SU-DHL-6 (cell line): Measurements from ENCODE around the gene ANXA4.

ENCODE experiments used
- H2AFZ ChIP-seq: fragments of 200-600 bp; sonication (generic); 2 replicates; pipeline ENCODE4 v1.6.1; 2014; ENCODE audit warnings: low read depth, mild to moderate bottlenecking, moderate library complexity, mixed read lengths, antibody characterized with exemption, low read length; ENCODE audit not compliant: severe bottlenecking
- H3F3A ChIP-seq: fragments of 200-600 bp; shearing (Covaris generic); 2 replicates; pipeline ENCODE4 v1.6.0; 2016; ENCODE audit warnings: antibody characterized with exemption, mild to moderate bottlenecking; ENCODE audit not compliant: insufficient read depth
- H3K27ac ChIP-seq: fragments of 200-600 bp; sonication (generic); 2 replicates; pipeline ENCODE4 v1.5.1; 2016; ENCODE audit warnings: low read depth, mild to moderate bottlenecking, low read length, moderate library complexity, mixed read lengths
- H3K27me3 ChIP-seq: fragments of 200-600 bp; sonication (generic), shearing (Covaris generic); 2 replicates; pipeline ENCODE4 v1.6.0; 2014; ENCODE audit warnings: mild to moderate bottlenecking, low read length
- H3K36me3 ChIP-seq: fragments of 200-600 bp; sonication (generic); 2 replicates; pipeline ENCODE4 v1.6.1; 2014; ENCODE audit warnings: mild to moderate bottlenecking, low read length, mixed read lengths
- H3K4me2 ChIP-seq: fragments of 300-600, 200-600 bp; shearing (Covaris generic), sonication (generic); 2 replicates; pipeline ENCODE4 v1.6.0; 2014; ENCODE audit warnings: low read length, low read depth, mild to moderate bottlenecking; ENCODE audit not compliant: poor library complexity, severe bottlenecking
- H3K4me3 ChIP-seq: fragments of 200-600 bp; sonication (generic); 2 replicates; pipeline ENCODE4 v1.5.1; 2014; ENCODE audit warnings: antibody characterized with exemption, low read length, mild to moderate bottlenecking, mixed read lengths; ENCODE audit not compliant: insufficient read depth, poor library complexity, severe bottlenecking
- H3K79me2 ChIP-seq: fragments of 200-600 bp; sonication (generic); 2 replicates; pipeline ENCODE4 v1.6.1; 2014; ENCODE audit warnings: mild to moderate bottlenecking, low read length, moderate library complexity; ENCODE audit not compliant: insufficient read depth
- H3K9ac ChIP-seq: fragments of 200-600 bp; sonication (generic); 2 replicates; pipeline ENCODE4 v1.7.0; 2014; ENCODE audit warnings: mild to moderate bottlenecking, low read length
- H3K9me2 ChIP-seq: fragments of 200-600 bp; sonication (generic); replicated peaks from 2 replicates; pipeline ENCODE4 v1.6.1; 2014; ENCODE audit warnings: low read length; ENCODE audit not compliant: insufficient read depth
- H3K9me3 ChIP-seq: fragments of 200-600 bp; sonication (generic); 2 replicates; pipeline ENCODE4 v1.6.1; 2014; ENCODE audit warnings: low read length, mixed read lengths; ENCODE audit not compliant: insufficient read depth
- H4K20me1 ChIP-seq: fragments of 200-600 bp; sonication (generic); 2 replicates; pipeline ENCODE4 v1.6.1; 2014; ENCODE audit warnings: low read depth, mild to moderate bottlenecking, antibody characterized with exemption, low read length, moderate library complexity, mixed read lengths
- EZH2phosphoT487 ChIP-seq: fragments of 200-600 bp; sonication (generic), shearing (Covaris generic); conservative IDR thresholded peaks from 2 replicates; pipeline ENCODE4 v1.6.1; 2018; ENCODE audit warnings: mild to moderate bottlenecking, antibody characterized with exemption, low read length, moderate library complexity, mixed read lengths
- TF ChIP-seq, protein P1 (sequence below): fragments of 200-600 bp; sonication (generic); IDR thresholded peaks from one replicate; pipeline ENCODE4 v1.5.1; 2017; ENCODE audit warnings: antibody characterized with exemption, mild to moderate bottlenecking, low read length, moderate library complexity; ENCODE audit not compliant: insufficient read depth, poor library complexity, severe bottlenecking

Gene ANXA4

DNA sequence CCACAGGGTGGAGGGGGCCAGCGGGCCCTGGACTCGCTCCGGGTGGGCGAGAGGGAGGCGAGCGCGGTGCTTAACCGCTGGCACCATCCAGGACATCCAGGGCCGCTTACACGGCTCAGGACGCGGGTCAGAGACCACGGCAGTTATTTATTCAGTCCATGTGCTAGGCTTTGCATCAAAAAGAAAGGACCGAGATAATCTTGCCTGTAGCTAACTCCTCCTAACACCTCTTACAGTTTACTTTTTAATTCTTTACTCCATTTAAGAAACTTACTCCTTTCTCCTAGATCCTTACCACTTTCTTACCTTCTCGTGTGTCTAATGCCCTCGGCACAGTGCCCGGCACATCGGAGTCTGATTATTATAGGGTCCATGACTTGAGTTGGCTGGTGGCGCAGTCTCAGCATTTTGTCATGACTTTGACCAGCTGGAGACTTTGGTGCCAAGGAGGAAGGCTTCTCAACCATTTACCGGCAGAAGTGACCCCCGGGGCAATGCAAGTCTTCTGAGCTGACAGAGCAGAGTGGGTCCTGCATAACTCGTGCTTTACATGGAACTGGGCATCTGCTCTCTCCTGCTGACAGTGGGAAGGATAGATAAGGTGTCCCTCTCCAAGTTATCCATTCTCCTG is 503 bp downstream of the ANXA4 start:
- no peaks in the 10 kb centered on the region for H3K9me3 ChIP-seq
- H3F3A ChIP-seq: no peaks in the 10 kb centered on the region
- no peak for TF ChIP-seq EZH2phosphoT487
- TF ChIP-seq, protein P1, sequence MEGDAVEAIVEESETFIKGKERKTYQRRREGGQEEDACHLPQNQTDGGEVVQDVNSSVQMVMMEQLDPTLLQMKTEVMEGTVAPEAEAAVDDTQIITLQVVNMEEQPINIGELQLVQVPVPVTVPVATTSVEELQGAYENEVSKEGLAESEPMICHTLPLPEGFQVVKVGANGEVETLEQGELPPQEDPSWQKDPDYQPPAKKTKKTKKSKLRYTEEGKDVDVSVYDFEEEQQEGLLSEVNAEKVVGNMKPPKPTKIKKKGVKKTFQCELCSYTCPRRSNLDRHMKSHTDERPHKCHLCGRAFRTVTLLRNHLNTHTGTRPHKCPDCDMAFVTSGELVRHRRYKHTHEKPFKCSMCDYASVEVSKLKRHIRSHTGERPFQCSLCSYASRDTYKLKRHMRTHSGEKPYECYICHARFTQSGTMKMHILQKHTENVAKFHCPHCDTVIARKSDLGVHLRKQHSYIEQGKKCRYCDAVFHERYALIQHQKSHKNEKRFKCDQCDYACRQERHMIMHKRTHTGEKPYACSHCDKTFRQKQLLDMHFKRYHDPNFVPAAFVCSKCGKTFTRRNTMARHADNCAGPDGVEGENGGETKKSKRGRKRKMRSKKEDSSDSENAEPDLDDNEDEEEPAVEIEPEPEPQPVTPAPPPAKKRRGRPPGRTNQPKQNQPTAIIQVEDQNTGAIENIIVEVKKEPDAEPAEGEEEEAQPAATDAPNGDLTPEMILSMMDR: no peak
- H3K27me3 ChIP-seq: no peaks in the 10 kb centered on the region
- no peaks in the 10 kb centered on the region for H4K20me1 ChIP-seq
- no peak overlapping the region for H3K27ac ChIP-seq
- H3K36me3 ChIP-seq: no peaks in the 10 kb centered on the region
- H3K9ac ChIP-seq: peak overlapping the region; percentile 39
- peak overlapping the region; percentile 44 for H3K4me3 ChIP-seq
- H2AFZ ChIP-seq: peak overlapping the region; percentile 69
- no peaks in the 10 kb centered on the region for H3K79me2 ChIP-seq
- peak overlapping the region; percentile 54 for H3K4me2 ChIP-seq
- no peaks in the 10 kb centered on the region for H3K9me2 ChIP-seq

- Histone ChIP-seq H3K4me3 (no peak overlapping the region), H4K20me1 (no peaks in the 10 kb centered on the region), H3K9me2 (no peaks in the 10 kb centered on the region), H3K27me3 (no peaks in the 10 kb centered on the region), H3K27ac (no peak overlapping the region), H3K9me3 (no peaks in the 10 kb centered on the region), H2AFZ (no peak overlapping the region), H3K79me2 (no peaks in the 10 kb centered on the region), H3K36me3 (no peaks in the 10 kb centered on the region), H3K9ac (no peak overlapping the region), H3K4me2 (no peak overlapping the region), H3F3A (no peaks in the 10 kb centered on the region)
- TF ChIP-seq EZH2phosphoT487: no peak
- TF ChIP-seq, protein P1: no peak
These were observed 1.9 kb downstream of the ANXA4 start for GRCh38 chr2:69743847-69744264.

DNA sequence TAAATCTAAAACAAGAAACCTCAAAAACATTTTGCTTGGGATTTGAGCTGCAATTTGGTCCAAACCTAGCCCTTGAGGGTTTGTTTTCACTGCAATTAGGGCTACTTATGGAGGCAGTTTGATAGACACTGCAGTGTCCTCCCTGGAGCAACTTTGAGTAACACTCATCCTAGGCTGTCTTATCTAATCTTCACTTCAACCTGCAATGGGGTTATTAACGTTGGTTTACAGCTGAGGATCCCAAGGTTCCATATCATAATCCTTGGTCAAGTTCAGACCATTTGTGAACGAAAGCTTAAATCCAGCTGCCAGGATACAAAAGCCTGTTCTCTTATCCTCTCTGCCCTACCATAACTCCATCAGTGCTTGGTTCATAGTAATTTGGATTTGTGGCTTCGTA is 2.5 kb downstream of the ANXA4 start:
- H3K9me3 ChIP-seq: no peaks in the 10 kb centered on the region
- H3K9me2 ChIP-seq: no peaks in the 10 kb centered on the region
- H2AFZ ChIP-seq: no peak overlapping the region
- no peak overlapping the region for H3K4me2 ChIP-seq
- no peaks in the 10 kb centered on the region for H3F3A ChIP-seq
- H4K20me1 ChIP-seq: no peaks in the 10 kb centered on the region
- no peaks in the 10 kb centered on the region for H3K27me3 ChIP-seq
- no peak overlapping the region for H3K27ac ChIP-seq
- TF ChIP-seq, protein P1: no peak
- TF ChIP-seq EZH2phosphoT487: no peak
- H3K36me3 ChIP-seq: no peaks in the 10 kb centered on the region
- H3K9ac ChIP-seq: no peak overlapping the region
- H3K4me3 ChIP-seq: no peak overlapping the region
- no peaks in the 10 kb centered on the region for H3K79me2 ChIP-seq
